GM23248 (cell line): Measurements from ENCODE around the gene INO80C.

Source experiments
- EZH2 ChIP-seq: fragments of 200-600 bp; sonication (generic); IDR thresholded peaks from 2 replicates; pipeline ENCODE4 v1.6.1; 2018; ENCODE audit warnings: antibody characterized with exemption, mild to moderate bottlenecking; ENCODE audit not compliant: insufficient read depth, poor library complexity, severe bottlenecking
- EZH2phosphoT487 ChIP-seq: fragments of 200-600 bp; sonication (generic); IDR thresholded peaks from 2 replicates; pipeline ENCODE4 v1.6.1; 2018; ENCODE audit warnings: antibody characterized with exemption, moderate library complexity, mild to moderate bottlenecking, low read depth; ENCODE audit not compliant: insufficient read depth

DNA sequence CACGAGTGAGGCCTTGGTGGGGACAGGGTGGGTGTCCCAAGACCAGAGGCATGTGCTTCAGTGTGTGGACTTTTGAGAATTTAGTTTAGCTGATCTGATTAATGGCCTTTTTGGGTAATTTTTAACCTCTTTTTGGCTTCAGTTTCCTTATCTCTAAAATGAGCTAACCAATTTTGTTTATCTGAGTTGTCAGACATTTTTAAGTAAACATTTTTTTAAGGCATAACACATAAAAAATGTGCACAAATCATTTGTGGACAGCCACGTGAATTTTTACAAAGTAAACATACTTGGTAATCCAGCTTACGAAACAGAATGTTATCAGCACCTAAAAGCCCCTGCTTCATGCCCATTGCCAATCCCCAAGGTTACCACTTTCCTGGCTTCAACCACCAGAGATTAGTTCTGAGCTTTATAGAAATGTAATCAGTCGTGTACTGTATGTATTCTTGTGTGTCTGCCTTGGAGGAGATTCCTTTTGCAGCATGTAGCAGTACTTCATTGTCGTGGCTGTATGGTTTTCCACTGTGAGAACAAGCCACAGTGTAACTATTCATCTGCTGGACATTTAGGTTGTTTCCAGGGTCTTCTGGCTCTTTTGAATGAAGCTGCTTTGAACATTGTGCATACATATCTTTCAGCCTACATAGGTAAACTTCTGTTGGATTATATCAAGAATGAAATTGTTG, 8.4 kb upstream of the INO80C start:
- TF ChIP-seq EZH2 (no peak), EZH2phosphoT487 (no peak)
